Stimulated activated CD4-positive, alpha-beta T cell treated with anti-CD3 and anti-CD28 coated beads, Interleukin-12 subunit alpha, Interleukin-12 subunit beta, amount 100 ng/mL, for 4 hours (primary cell): ENCODE data around the gene SVIP.

Experiments used
- DNase-seq: peaks from one replicate; pipeline ENCODE4 v3.0.0-alpha.2; 2020

The SVIP gene

GRCh38 chr11:22829231-22830081, at the start of gene SVIP:
SVIP (minus strand) TSS chr11:22829801; CDS start chr11:22829748, 53 bp downstream.
- peak; percentile 93 for DNase-seq

- DNase-seq = no peak
These were observed 49.0 kb upstream of the SVIP start for GRCh38 chr11:22878604-22879003.

- no peak for DNase-seq
These were observed 48.4 kb upstream of the SVIP start for GRCh38 chr11:22878039-22878438.

GRCh38 chr11:22875869-22876473, 46.4 kb upstream of the SVIP start:
- peak; percentile 48 for DNase-seq

GRCh38 chr11:22869325-22869724, 39.7 kb upstream of the SVIP start:
- no peak for DNase-seq

- no peak for DNase-seq
These were observed 30.6 kb upstream of the SVIP start, which contains the start of gene CCDC179 for GRCh38 chr11:22860241-22860640. CCDC179 (minus strand) TSS chr11:22860474; CDS start chr11:22860421, 53 bp downstream.

- no peak for DNase-seq
These were observed 30.2 kb upstream of the SVIP start for GRCh38 chr11:22859756-22860155.

- no peak for DNase-seq
These were observed 21.9 kb upstream of the SVIP start for GRCh38 chr11:22851477-22851876.

GRCh38 chr11:22846726-22847125, 17.1 kb upstream of the SVIP start:
- no peak for DNase-seq

- no peak for DNase-seq
These were observed 2.9 kb upstream of the SVIP start for GRCh38 chr11:22832315-22833015.

- DNase-seq = no peak
These were observed 447 bp upstream of the SVIP start for GRCh38 chr11:22830082-22830414.

- no peak for DNase-seq
These were observed 1.2 kb downstream of the SVIP start for GRCh38 chr11:22828373-22828772.

GRCh38 chr11:22822203-22822602, 7.4 kb downstream of the SVIP start:
- no peak for DNase-seq

GRCh38 chr11:22809893-22810292, 19.7 kb downstream of the SVIP start:
- no peak for DNase-seq

GRCh38 chr11:22808571-22809197, 20.9 kb downstream of the SVIP start:
- no peak for DNase-seq

GRCh38 chr11:22807855-22808570, 21.6 kb downstream of the SVIP start:
- DNase-seq = no peak

- no peak for DNase-seq
These were observed 22.2 kb downstream of the SVIP start for GRCh38 chr11:22807391-22807790.

GRCh38 chr11:22802861-22803260, 26.7 kb downstream of the SVIP start:
- DNase-seq = no peak

GRCh38 chr11:22800482-22800881, 29.1 kb downstream of the SVIP start:
- no peak for DNase-seq

GRCh38 chr11:22798901-22799300, 30.7 kb downstream of the SVIP start:
- no peak for DNase-seq

GRCh38 chr11:22797047-22797446, 32.6 kb downstream of the SVIP start:
- no peak for DNase-seq

GRCh38 chr11:22795914-22796313, 33.7 kb downstream of the SVIP start:
- DNase-seq = no peak

- DNase-seq = no peak
These were observed 37.1 kb downstream of the SVIP start for GRCh38 chr11:22792497-22792896.
